ENCODE data around the gene LYSMD2. TPM values are rescaled to one million over a fixed set of nuclear protein-coding genes. Genes with fewer than 3 reads are reported as not detected.

LYSMD2 gene
- total and polyA plus RNA-seq, 9 of the 15 experiments (the other 6 are each of a cell fraction or from before 2014, with no cell fraction given), result 4.3 to 30.3 (median 9.8) TPM

GRCh38 chr15:51681303-51681963 lies 56.0 kb downstream of the LYSMD2 start, which contains the start of gene SCG3 (continued):
- TF ChIP-seq ZBTB11 (CRISPR knock-in tag; IDR thresholded peaks at IDR 0.05), result peak in 1 of 3 experiments; percentile 86; a peak in 2 of 6 replicates
- peak in 2 of 3 experiments; percentile 51 to 77 for TF ChIP-seq YY1 (IDR thresholded peaks at IDR 0.05; ENCODE audit: borderline replicate concordance in 1 of 3, control insufficient read depth in 1 of 3, extremely low read depth in 1 of 3, insufficient read depth in 3 of 3, insufficient read length in 1 of 3, insufficient replicate concordance in 2 of 3, low read depth in 1 of 3, low read length in 2 of 3)
- 0 out of 2 replicates have a peak, but pooled peaks have one; percentile 50 for TF ChIP-seq JUN (IDR thresholded peaks at IDR 0.05; ENCODE audit: borderline replicate concordance, low read depth, low read length)
- no peak for TF ChIP-seq JUN (CRISPR knock-in tag; IDR thresholded peaks at IDR 0.05; ENCODE audit: borderline replicate concordance)
- TF ChIP-seq ZNF609 (CRISPR knock-in tag; IDR thresholded peaks at IDR 0.05; ENCODE audit: borderline replicate concordance), result no peak
- no peak for TF ChIP-seq ZNF77 (CRISPR knock-in tag; IDR thresholded peaks at IDR 0.05)
- TF ChIP-seq SMARCE1 (IDR thresholded peaks at IDR 0.05), result peak; percentile 80
- peak; percentile 98 for TF ChIP-seq ATF6 (CRISPR knock-in tag; IDR thresholded peaks at IDR 0.05)
- peak; percentile 49; the same call in 1 of the 2 replicates for TF ChIP-seq PKNOX1 (IDR thresholded peaks at IDR 0.05)
- TF ChIP-seq MEIS2 (IDR thresholded peaks at IDR 0.05; ENCODE audit: partially characterized antibody), result peak; percentile 75
- TF ChIP-seq ZNF583 (CRISPR knock-in tag; IDR thresholded peaks at IDR 0.05), result 0 out of 2 replicates have a peak, but pooled peaks have one; percentile 76

Measured in K562 (cell line).